ENCODE data around the gene NGEF.

NGEF gene

GRCh38 chr2:232882085-232882484 is 131.0 kb downstream of the NGEF start:
- Histone ChIP-seq H3K9me2 (ENCODE audit: low read depth, low read length) (no peaks in the 10 kb centered on the region), H3K4me1 (ENCODE audit: insufficient read depth, low read length, severe bottlenecking) (no peaks in the 10 kb centered on the region), H3K27me3 (ENCODE audit: insufficient read depth, low read length) (no peaks in the 10 kb centered on the region), H4K20me1 (ENCODE audit: insufficient read depth, low read length) (no peaks in the 10 kb centered on the region), H3K4me3 (ENCODE audit: low read depth, low read length, poor library complexity, severe bottlenecking) (no peak overlapping the region), H3K36me3 (ENCODE audit: insufficient read depth, low read length) (no peaks in the 10 kb centered on the region), H3K4me2 (ENCODE audit: low read length) (no peak overlapping the region), H3K9ac (ENCODE audit: low read length) (no peak overlapping the region), H3K9me3 (ENCODE audit: low read length) (no peaks in the 10 kb centered on the region), H3K27ac (ENCODE audit: low read depth, low read length, poor library complexity, severe bottlenecking) (no peak overlapping the region), H3K79me2 (ENCODE audit: insufficient read depth, low read length) (no peaks in the 10 kb centered on the region), H3F3A (ENCODE audit: insufficient read depth, low read length) (no peaks in the 10 kb centered on the region), H2AFZ (ENCODE audit: low read length) (no peak overlapping the region)
- TF ChIP-seq EZH2 (IDR thresholded peaks at IDR 0.05; ENCODE audit: borderline replicate concordance, low read length) (no peak), CTCF (IDR thresholded peaks at IDR 0.05; ENCODE audit: low read length) (no peak)

DNA sequence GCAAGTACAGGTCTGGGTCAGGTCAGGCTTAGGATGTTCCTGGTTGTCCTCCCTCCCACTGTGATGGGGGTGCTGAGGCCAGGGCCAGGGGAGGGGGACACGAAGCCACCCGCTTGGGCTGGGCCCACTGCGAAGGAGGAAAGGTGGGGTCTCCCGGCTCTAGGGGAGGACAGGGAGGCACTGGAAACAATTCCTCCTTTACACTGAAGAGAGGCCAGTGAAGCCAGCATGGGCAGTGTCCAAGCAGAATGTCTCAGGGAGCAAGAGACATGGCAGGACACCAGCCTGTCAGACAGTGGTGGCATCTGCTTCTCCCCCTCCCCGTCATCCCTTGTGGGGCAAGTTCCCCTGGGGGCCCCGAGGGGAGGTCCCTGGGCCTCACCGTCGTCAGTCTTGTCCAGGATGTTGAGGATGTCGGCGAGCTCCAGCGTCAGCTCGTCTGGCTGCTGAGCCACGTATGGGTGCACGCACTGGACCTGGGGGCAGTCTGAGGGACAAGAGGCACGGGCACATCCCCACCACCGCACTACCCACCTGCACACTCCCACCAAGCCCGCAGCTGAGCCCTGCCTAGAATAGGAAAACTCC is 132.2 kb downstream of the NGEF start:
- Histone ChIP-seq H2AFZ (ENCODE audit: low read length) (no peak overlapping the region), H3K9ac (ENCODE audit: low read length) (no peak overlapping the region), H3K79me2 (ENCODE audit: insufficient read depth, low read length) (no peaks in the 10 kb centered on the region), H3K27me3 (ENCODE audit: insufficient read depth, low read length) (no peaks in the 10 kb centered on the region), H3K27ac (ENCODE audit: low read depth, low read length, poor library complexity, severe bottlenecking) (no peak overlapping the region), H3K9me3 (ENCODE audit: low read length) (no peaks in the 10 kb centered on the region), H3K9me2 (ENCODE audit: low read depth, low read length) (no peaks in the 10 kb centered on the region), H3K4me2 (ENCODE audit: low read length) (no peak overlapping the region), H3K4me1 (ENCODE audit: insufficient read depth, low read length, severe bottlenecking) (no peaks in the 10 kb centered on the region), H3K36me3 (ENCODE audit: insufficient read depth, low read length) (no peaks in the 10 kb centered on the region), H4K20me1 (ENCODE audit: insufficient read depth, low read length) (no peaks in the 10 kb centered on the region), H3F3A (ENCODE audit: insufficient read depth, low read length) (no peaks in the 10 kb centered on the region), H3K4me3 (ENCODE audit: low read depth, low read length, poor library complexity, severe bottlenecking) (no peak overlapping the region)
- TF ChIP-seq EZH2 (IDR thresholded peaks at IDR 0.05; ENCODE audit: borderline replicate concordance, low read length) = no peak
- no peak for TF ChIP-seq CTCF (IDR thresholded peaks at IDR 0.05; ENCODE audit: low read length)

- no peaks in the 10 kb centered on the region for H3K9me2 ChIP-seq (ENCODE audit: low read depth, low read length)
- H4K20me1 ChIP-seq (ENCODE audit: insufficient read depth, low read length) = no peaks in the 10 kb centered on the region
- no peak overlapping the region for H3K27ac ChIP-seq (ENCODE audit: low read depth, low read length, poor library complexity, severe bottlenecking)
- H3K4me2 ChIP-seq (ENCODE audit: low read length) = no peak overlapping the region
- no peaks in the 10 kb centered on the region for H3K9me3 ChIP-seq (ENCODE audit: low read length)
- H3K36me3 ChIP-seq (ENCODE audit: insufficient read depth, low read length) = no peaks in the 10 kb centered on the region
- H3K79me2 ChIP-seq (ENCODE audit: insufficient read depth, low read length) = no peaks in the 10 kb centered on the region
- no peak overlapping the region for H2AFZ ChIP-seq (ENCODE audit: low read length)
- no peaks in the 10 kb centered on the region for H3K4me1 ChIP-seq (ENCODE audit: insufficient read depth, low read length, severe bottlenecking)
- H3F3A ChIP-seq (ENCODE audit: insufficient read depth, low read length) = no peaks in the 10 kb centered on the region
- no peak overlapping the region for H3K9ac ChIP-seq (ENCODE audit: low read length)
- no peaks in the 10 kb centered on the region for H3K27me3 ChIP-seq (ENCODE audit: insufficient read depth, low read length)
- no peak for TF ChIP-seq EZH2 (IDR thresholded peaks at IDR 0.05; ENCODE audit: borderline replicate concordance, low read length)
- H3K4me3 ChIP-seq (ENCODE audit: low read depth, low read length, poor library complexity, severe bottlenecking) = no peak overlapping the region
Measured at GRCh38 chr2:232879618-232880494, 133.2 kb downstream of the NGEF start.

Measured in OCI-LY1 (cell line).